SHP77 (cell line): ENCODE data around the gene COL8A1.

Source experiments
- DNase-seq, 2 experiments: peaks; one replicate each; lab custom pipeline; 2025; lab: John Stamatoyannopoulos, UW

Gene COL8A1

DNA sequence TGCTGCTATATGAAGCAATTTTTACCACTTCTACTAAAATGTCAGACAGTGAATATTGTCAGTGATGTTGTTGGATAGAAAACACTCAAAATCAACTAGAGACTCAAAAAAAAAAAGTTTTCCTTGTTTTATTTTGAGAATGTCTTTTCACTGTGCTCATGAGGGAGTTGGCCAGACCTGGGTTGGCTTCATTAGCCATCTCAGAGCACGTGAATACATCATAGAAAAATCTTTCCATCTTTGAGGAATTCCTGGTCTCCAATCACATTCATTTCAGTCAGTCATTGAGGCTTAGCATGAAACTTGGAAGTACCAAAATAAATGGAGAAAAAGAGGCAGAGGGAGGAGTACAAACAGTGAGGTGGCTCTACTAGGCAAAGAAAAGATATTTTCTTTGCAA lies 121.6 kb downstream of the COL8A1 start:
- no peak for DNase-seq

GRCh38 chr3:99760629-99761028 lies 122.2 kb downstream of the COL8A1 start:
- no peak for DNase-seq

DNA sequence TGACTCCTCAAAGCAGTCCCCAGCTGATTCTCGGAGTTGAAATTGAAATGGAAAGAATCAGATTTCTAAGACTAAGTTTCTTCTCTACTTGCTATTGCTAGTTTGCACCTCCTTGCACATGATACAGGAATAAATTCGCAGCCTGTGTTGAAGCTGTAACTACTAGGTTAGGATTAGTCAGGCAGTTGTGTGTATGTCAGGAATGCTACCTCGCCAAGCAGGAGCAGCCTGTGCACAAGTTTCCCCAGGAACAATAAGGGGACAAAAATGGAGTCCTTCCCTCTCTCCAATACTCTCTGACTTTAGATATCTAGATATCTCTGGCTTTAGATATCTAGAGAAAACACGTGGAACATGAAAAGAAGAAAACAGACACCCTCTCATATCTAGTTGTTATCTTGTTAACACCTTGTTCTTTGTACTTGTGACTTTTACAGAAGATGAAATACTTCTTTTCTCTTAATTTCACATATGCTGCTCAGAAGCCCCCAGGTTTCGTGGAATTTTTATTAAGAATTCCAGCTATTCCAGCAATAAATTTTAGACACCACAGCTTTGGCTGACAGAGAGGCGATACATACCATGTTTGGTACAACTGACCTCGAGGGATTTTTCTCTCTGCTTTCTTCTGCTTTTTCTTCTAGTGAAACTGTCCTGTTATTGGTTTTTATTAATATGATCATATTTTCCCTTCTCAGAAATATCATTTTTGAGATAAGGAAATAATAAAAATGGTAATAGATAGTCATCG lies 123.2 kb downstream of the COL8A1 start:
- DNase-seq, result no peak

GRCh38 chr3:99762901-99763300 lies 124.5 kb downstream of the COL8A1 start:
- DNase-seq, result no peak

- DNase-seq, result no peak
These were observed 126.0 kb downstream of the COL8A1 start for GRCh38 chr3:99764377-99764776.

DNA sequence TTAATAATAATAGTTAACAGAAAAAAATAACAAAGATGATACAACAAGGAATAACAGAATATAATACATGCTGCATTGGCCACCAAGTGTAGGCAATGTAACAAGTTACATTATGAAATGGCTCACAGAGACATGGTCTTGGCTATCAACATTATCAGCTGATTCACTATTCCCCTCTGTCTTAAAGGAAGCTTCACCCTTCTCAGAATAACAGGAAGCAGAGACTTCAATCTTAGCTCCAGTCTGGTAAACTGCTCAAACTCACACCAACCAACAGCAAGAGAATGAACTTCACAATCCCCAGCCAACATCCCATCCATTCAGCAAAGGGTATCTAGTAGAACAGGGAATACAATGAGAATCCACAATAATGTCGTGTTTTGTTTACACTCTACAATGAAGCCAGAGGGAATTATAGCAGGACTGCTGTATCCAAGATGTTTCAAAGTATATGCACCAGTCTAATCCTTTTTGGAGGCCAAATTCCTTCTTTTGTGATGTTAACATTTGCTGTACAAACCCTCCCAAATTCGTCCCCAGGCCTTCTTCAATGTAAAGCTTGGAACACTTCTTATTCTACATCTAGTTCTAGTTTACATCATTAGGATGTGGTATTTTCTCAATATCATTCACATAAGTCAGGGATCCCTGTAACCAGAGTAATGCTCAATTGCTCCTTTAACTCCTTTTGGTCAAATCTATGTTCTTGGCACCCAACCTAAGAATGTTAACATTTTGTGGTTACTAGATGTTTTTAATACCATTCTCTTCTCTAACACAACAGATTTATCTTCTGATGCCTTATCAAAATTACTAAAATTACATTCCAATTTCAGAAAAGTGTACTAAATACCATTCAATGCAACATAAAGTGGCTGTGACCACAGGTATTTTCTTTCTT lies 126.9 kb downstream of the COL8A1 start:
- no peak for DNase-seq

GRCh38 chr3:99767291-99767690 lies 128.9 kb downstream of the COL8A1 start:
- DNase-seq, result no peak

- no peak for DNase-seq
These were observed 129.7 kb downstream of the COL8A1 start for GRCh38 chr3:99768126-99768525.

GRCh38 chr3:99768808-99769501 lies 130.6 kb downstream of the COL8A1 start:
- DNase-seq, result no peak

DNA sequence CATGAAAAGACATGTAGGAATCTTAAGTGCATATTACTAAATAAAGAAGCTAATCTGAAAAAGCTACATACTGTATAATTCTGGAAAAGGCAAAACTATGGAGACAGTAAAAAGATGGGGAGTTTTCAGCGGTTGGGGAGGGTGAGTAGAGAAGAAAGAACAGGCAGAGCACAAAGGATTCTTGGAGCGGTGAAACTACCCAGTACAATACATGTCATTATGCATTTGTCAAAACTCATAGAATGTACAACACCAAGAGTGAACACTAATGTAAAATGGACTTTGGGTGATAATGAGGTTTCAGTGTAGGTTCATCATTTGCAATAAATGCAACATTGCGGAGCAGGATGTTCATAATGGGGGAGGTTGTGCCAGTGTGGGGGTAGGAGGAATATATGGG lies 133.8 kb downstream of the COL8A1 start:
- no peak for DNase-seq

DNA sequence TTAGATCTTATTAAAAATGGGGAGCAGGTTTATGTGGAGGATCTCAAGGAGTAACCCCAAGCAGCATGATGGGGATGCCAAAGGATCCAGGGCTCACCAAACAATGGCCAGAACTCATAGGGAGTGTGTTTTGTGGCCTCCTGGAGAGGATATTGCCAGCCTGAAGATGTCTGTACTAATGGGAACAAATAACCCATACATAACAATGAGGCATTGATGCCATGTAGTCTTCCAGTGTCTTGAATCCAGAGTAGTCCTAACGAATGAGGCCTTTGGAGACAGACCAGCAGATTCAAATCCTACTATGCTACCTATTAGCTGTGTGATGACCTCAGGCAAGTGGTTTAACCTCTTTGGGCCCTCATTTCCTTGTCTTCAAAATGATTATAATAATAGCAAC lies 134.3 kb downstream of the COL8A1 start:
- no peak for DNase-seq

DNA sequence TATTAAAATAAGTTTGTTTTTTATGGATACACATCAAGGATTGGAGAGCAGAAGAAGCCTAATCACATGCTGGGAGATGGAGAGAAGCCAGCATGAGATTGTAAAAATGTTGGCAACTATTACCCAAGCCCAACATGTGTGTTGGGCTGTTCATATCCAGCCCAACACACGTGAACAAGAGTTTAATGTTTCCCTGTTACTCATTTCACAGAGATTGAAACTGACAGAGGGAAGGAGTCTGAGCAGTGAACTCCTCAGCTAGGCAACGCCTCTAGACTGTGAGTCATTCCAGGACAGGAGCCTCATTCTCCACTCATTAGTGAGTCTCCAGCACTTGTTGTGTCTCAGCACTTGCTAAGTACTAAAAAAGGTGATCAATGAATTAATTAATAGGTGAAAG lies 136.1 kb downstream of the COL8A1 start:
- DNase-seq, result no peak

DNA sequence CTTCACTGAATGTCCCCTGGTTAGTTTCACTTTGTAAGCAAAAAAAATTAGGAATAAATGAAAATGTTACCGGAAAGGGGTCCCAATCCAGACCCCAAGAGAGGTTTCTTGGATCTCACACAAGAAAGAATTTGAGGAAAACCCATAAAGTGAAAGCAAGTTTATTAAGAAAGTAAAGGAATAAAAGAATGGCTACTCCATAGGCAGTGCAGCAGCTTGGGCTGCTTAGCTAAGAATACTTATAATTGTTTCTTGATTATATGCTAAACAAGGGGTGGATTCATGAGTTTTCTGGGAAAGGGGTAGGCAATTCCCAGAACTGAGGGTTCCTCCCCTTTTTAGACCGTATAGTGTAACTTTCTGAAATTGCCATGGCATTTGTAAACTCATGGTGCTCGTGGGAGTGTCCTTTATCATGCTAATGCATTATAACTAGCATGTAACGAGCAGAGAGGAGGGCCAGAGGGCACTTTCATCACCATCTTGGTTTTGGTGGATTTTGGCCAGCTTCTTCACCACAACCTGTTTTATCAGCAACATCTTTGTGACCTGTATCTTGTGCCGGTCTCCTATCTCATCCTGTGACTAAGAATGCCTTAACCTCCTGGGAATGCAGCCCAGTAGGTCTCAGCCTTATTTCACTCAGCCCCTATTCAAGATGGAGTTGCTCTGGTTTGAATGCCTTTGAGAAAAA lies 138.3 kb downstream of the COL8A1 start:
- no peak for DNase-seq

DNA sequence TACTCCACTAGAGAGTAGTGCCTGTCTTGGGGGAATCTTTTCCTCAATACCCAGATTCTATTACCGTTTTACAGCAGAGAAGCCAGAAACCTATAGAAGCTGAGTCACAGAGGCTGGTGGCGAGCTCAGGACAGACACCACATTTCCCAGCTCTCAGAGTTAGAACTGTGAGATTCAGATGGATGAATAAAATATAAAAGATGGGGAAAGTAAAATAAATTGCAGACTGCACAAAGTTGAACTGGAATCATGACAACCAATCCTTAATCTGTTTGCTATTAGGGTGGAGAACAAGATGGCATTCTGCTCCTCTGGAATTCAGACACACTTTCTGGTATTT lies 138.8 kb downstream of the COL8A1 start:
- no peak for DNase-seq

- no peak for DNase-seq
These were observed 139.3 kb downstream of the COL8A1 start for GRCh38 chr3:99777708-99778107.

- DNase-seq, result no peak
These were observed 142.4 kb downstream of the COL8A1 start for GRCh38 chr3:99780749-99781148.

- DNase-seq, result no peak
These were observed 143.4 kb downstream of the COL8A1 start for GRCh38 chr3:99781761-99782160.

GRCh38 chr3:99783011-99783573 lies 144.7 kb downstream of the COL8A1 start:
- no peak for DNase-seq

DNA sequence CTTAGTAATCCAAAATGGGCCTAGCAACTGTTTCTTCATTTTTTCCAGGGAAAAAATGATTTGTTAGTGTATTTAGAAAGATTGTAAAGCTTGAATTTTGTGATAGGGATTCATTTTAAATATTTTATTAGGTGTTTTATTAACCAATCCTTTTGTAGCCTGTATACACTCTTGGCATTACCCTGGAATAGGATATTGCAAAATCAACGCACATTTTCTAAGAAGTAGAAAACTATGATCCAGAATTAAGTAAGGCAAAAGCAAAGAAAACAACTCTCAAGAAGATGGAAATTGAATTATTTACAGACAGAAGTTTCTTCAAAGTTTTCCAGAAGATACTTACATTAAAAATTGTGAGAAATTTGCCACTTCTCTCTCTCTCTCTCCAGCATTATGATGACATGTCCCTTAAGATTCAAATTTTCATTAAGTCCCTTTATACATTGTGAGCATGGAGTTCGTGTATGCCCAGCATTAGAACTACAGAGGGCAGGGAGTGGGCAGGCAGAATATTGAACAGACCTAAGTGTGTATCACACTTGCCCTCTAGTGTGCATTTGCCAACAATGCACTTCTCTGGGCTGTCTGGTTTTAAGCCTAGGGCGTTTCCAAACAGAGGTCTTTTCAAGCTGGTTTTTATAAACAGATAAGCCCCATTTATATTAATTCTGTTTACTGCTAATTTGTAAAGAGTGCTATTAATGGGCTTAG lies 150.8 kb downstream of the COL8A1 start:
- peak; percentile 32 to 59 for DNase-seq

GRCh38 chr3:99794485-99794884 lies 156.1 kb downstream of the COL8A1 start:
- DNase-seq, result no peak

DNA sequence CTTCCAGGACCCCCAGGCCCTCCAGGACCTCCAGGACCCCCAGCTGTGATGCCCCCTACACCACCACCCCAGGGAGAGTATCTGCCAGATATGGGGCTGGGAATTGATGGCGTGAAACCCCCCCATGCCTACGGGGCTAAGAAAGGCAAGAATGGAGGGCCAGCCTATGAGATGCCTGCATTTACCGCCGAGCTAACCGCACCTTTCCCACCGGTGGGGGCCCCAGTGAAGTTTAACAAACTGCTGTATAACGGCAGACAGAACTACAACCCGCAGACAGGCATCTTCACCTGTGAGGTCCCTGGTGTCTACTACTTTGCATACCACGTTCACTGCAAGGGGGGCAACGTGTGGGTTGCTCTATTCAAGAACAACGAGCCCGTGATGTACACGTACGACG lies 157.2 kb downstream of the COL8A1 start:
- no peak for DNase-seq
